NT2/D1 (cell line): ENCODE measurements around the gene OSBPL10.
"Not testable (repeated sequence)": the region's sequence is repeated elsewhere in the genome, so short reads cannot be mapped to it uniquely, and the experiment has no call there.

Experiments used
- SUZ12 ChIP-seq: IDR thresholded peaks from 2 replicates; pipeline ENCODE4 v1.6.1; 2011; ENCODE audit not compliant: insufficient read length, insufficient read depth; ENCODE audit errors: extremely low read depth
- ZNF274 ChIP-seq: IDR thresholded peaks from 2 replicates; pipeline ENCODE4 v1.6.1; 2011; ENCODE audit warnings: mild to moderate bottlenecking, low read depth, low read length

DNA sequence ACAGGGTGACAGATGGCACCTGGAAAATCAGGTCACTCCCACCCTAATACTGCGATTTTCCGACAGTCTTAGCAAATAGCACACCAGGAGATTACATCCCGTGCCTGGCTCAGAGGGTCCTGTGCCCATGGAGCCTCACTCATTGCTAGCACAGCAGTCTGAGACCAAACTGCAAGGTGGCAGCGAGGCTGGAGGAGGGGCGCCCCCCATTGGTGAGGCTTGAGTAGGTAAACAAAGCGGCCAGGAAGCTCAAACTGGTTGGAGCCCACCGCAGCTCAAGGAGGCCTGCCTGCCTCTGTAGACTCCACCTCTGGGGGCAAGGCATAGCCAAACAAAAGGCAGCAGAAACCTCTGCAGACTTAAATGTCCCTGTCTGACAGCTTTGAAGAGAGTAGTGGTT is 29.6 kb upstream of the OSBPL10 start:
- TF ChIP-seq ZNF274, SUZ12: not testable (repeated sequence)
